Measurements from ENCODE around the gene SNX12.

DNA sequence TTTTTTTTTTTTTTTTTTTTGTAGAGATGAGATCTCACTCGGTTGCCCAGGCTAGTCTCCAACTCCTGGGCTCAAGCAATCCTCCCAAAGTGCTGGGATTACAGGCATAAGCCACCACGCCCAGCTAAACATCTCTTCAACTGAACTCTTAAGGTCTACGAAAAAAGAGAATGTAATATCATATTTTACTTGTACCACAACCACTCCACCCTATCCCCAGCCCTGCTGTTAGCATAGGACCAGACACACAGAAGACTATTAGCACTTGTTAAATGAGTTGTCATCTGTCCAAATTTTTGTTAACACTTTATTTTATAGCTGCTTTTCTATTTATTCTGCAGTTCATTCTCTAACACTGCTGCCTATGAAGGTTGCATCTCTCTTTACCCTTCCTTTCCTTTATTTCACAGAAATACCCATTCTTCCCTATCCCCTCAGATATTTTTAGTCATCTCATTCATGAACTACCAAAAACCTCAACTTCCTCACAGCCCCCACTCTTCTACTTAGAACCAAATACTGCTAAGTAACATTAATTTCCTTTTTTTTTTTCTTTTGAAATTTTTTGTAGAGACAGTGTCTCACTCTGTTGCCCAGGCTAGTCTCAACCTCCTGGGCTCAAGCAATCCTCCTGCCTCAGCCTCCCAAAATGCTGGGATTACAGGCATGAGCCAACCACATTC is 10.1 kb downstream of the SNX12 start:
- TF ChIP-seq, protein P1, sequence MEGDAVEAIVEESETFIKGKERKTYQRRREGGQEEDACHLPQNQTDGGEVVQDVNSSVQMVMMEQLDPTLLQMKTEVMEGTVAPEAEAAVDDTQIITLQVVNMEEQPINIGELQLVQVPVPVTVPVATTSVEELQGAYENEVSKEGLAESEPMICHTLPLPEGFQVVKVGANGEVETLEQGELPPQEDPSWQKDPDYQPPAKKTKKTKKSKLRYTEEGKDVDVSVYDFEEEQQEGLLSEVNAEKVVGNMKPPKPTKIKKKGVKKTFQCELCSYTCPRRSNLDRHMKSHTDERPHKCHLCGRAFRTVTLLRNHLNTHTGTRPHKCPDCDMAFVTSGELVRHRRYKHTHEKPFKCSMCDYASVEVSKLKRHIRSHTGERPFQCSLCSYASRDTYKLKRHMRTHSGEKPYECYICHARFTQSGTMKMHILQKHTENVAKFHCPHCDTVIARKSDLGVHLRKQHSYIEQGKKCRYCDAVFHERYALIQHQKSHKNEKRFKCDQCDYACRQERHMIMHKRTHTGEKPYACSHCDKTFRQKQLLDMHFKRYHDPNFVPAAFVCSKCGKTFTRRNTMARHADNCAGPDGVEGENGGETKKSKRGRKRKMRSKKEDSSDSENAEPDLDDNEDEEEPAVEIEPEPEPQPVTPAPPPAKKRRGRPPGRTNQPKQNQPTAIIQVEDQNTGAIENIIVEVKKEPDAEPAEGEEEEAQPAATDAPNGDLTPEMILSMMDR (IDR thresholded peaks at IDR 0.05; ENCODE audit: low read depth, low read length): no peak
- TF ChIP-seq EZH2phosphoT487 (IDR thresholded peaks at IDR 0.05; ENCODE audit: low read depth): no peak

All from OCI-LY3 (cell line).